Tibial nerve (tissue), 4 donors: Measurements from ENCODE around the gene NPC1L1. TPM values are rescaled to one million over a fixed set of nuclear protein-coding genes. Genes with fewer than 3 reads are reported as not detected.

ENCODE experiments used
- DNase-seq, 2 donors: peaks; one replicate each; pipeline ENCODE4 v3.0.0-alpha.2; 2019; ENCODE audit warnings: low spot score in 2 of 2
- H3K27ac ChIP-seq, 4 donors: fragments of 200-600 bp; sonication (generic) in 3 of 4; one replicate each; pipeline ENCODE4 v1.5.1; 2017 to 2019; ENCODE audit warnings: mild to moderate bottlenecking in 1 of 4
- H3K27me3 ChIP-seq, 2 donors: fragments of 200-600 bp; sonication (generic) in 1 of 2; one replicate each; pipeline versions ENCODE4 v1.5.1 to v1.6.0; 2017 to 2019
- H3K36me3 ChIP-seq, 3 donors: fragments of 200-600 bp; sonication (generic); one replicate each; pipeline ENCODE4 v1.5.1; 2018 to 2019
- H3K4me1 ChIP-seq, 4 donors: fragments of 200-600 bp; sonication (generic) in 3 of 4; one replicate each; pipeline ENCODE4 v1.5.1; 2017 to 2019
- H3K4me3 ChIP-seq, 4 donors: fragments of 200-600 bp; sonication (generic) in 3 of 4; one replicate each; pipeline ENCODE4 v1.5.1; 2017 to 2019; ENCODE audit warnings: mild to moderate bottlenecking in 1 of 4, moderate library complexity in 1 of 4
- H3K9me3 ChIP-seq, 4 donors: fragments of 200-600 bp; sonication (generic) in 3 of 4; one replicate each; pipeline ENCODE4 v1.5.1; 2017 to 2019
- EP300 ChIP-seq, 2 donors: sonication (generic); formaldehyde crosslinking; IDR thresholded peaks; one replicate each; pipeline ENCODE4 v1.6.1; 2017; ENCODE audit warnings: antibody characterized with exemption in 2 of 2, mild to moderate bottlenecking in 1 of 2
- POLR2A ChIP-seq, 2 donors: fragments of 450-650 bp; IDR thresholded peaks; one replicate each; pipeline ENCODE4 v1.6.1; 2017; ENCODE audit warnings: antibody characterized with exemption in 2 of 2, mild to moderate bottlenecking in 2 of 2, moderate library complexity in 2 of 2
- WGBS, 2 donors: methylation state at CpG; one replicate each; pipeline ENCODE4 v1.1.5; 2018; 5-methylcytosine and 5-hydroxymethylcytosine counted together
- total RNA-seq, 4 donors: library from RNA; depleted of rRNA; stranded (reverse); fragments of >200 nt; gene quantifications; one replicate each; pipeline ENCODE4 v1.1.0, GENCODE V29; 2016
- TF ChIP-seq, protein P1 (sequence below), 5 experiments: fragments of 200-600 bp in 3 of 5; fragments of 450-650 bp in 2 of 5; sonication (generic) in 3 of 5; IDR thresholded peaks; one replicate each; pipeline ENCODE4 v1.5.1; 2016 to 2019; ENCODE audit warnings: antibody characterized with exemption in 5 of 5, mild to moderate bottlenecking in 3 of 5, moderate library complexity in 2 of 5

NPC1L1 gene
- total RNA-seq, 4 donors from 2014 or later = 0.30 to 0.44 (median 0.39) TPM; not detected in 1

- no peaks in the 10 kb centered on the region for H3K27me3 ChIP-seq
- peaks cover 0 to 9% (median 0%) of the 10 kb centered on the region in 4 donors for H3K9me3 ChIP-seq
- TF ChIP-seq, protein P1, sequence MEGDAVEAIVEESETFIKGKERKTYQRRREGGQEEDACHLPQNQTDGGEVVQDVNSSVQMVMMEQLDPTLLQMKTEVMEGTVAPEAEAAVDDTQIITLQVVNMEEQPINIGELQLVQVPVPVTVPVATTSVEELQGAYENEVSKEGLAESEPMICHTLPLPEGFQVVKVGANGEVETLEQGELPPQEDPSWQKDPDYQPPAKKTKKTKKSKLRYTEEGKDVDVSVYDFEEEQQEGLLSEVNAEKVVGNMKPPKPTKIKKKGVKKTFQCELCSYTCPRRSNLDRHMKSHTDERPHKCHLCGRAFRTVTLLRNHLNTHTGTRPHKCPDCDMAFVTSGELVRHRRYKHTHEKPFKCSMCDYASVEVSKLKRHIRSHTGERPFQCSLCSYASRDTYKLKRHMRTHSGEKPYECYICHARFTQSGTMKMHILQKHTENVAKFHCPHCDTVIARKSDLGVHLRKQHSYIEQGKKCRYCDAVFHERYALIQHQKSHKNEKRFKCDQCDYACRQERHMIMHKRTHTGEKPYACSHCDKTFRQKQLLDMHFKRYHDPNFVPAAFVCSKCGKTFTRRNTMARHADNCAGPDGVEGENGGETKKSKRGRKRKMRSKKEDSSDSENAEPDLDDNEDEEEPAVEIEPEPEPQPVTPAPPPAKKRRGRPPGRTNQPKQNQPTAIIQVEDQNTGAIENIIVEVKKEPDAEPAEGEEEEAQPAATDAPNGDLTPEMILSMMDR (IDR thresholded peaks at IDR 0.05) = no peak
- TF ChIP-seq EP300 (IDR thresholded peaks at IDR 0.05) (no peak), POLR2A (IDR thresholded peaks at IDR 0.05) (no peak)
- no peak overlapping the region for H3K4me3 ChIP-seq
- 64 to 70% methylated on average over 3 of the region's 3 CpGs for WGBS, 2 donors
- H3K4me1 ChIP-seq = no peaks in the 10 kb centered on the region
- DNase-seq = no peak
- no peaks in the 10 kb centered on the region for H3K36me3 ChIP-seq
- H3K27ac ChIP-seq = no peak overlapping the region
Measured at GRCh38 chr7:44505595-44505994, 35.5 kb downstream of the NPC1L1 start.

- Histone ChIP-seq H3K27me3 (no peaks in the 10 kb centered on the region), H3K27ac (no peak overlapping the region), H3K4me3 (no peak overlapping the region), H3K9me3 (no peaks in the 10 kb centered on the region), H3K36me3 (no peaks in the 10 kb centered on the region), H3K4me1 (no peaks in the 10 kb centered on the region)
- WGBS, 2 donors = 53 to 56% methylated on average over 4 of the region's 4 CpGs
- no peak for DNase-seq
- TF ChIP-seq POLR2A (IDR thresholded peaks at IDR 0.05) (no peak), EP300 (IDR thresholded peaks at IDR 0.05) (no peak)
- TF ChIP-seq, protein P1 (IDR thresholded peaks at IDR 0.05) = no peak
Measured at GRCh38 chr7:44498230-44498954, 42.7 kb downstream of the NPC1L1 start.

DNA sequence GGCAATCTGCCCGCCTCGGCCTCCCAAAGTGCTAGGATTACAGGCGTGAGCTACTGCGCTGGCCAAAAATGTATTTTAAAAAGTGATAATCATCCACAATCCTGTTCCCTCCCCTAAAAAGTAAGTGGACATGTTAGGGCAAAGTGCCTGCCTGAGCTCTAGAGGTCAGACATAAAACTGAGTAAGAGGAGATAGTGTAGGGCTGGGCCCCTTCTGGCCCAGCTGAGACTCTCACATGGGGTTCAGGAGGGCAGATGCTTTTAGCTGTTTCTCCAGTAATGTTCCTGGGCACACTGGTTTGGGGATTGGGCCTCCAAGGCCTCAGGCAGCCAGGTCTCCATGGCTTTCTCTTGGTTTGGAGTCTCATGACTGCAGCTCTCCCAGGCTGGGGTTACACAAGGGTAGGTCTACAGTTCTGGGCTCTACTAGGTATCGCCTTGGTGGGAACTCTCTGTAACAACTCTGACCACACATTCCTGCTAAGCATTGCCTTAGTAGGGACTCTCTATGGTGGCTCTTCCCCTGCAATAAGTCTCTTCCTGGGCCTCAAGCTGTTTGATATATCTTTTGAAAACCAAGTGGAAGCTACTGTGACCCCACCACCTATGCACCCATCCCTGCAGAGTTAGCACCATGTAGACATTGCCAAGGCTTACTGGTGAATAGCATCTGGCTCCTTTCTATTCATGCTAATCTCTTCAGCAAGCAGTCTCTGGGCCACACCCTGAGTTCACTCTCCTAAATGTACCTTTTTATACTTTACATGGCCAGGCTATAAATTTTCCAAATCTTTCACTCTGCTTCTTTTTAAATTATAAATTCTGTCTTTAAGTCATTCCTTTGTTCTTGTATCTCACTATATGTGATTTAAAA lies 43.7 kb downstream of the NPC1L1 start:
- no peaks in the 10 kb centered on the region for H3K27me3 ChIP-seq
- no peaks in the 10 kb centered on the region for H3K36me3 ChIP-seq
- H3K27ac ChIP-seq = no peak overlapping the region
- DNase-seq = no peak
- no peaks in the 10 kb centered on the region for H3K4me1 ChIP-seq
- no peaks in the 10 kb centered on the region for H3K9me3 ChIP-seq
- WGBS, 2 donors = 94 to 97% methylated on average over 5 of the region's 5 CpGs
- no peak for TF ChIP-seq EP300 (IDR thresholded peaks at IDR 0.05)
- no peak for TF ChIP-seq POLR2A (IDR thresholded peaks at IDR 0.05)
- TF ChIP-seq, protein P1 (IDR thresholded peaks at IDR 0.05) = no peak
- no peak overlapping the region for H3K4me3 ChIP-seq

DNA sequence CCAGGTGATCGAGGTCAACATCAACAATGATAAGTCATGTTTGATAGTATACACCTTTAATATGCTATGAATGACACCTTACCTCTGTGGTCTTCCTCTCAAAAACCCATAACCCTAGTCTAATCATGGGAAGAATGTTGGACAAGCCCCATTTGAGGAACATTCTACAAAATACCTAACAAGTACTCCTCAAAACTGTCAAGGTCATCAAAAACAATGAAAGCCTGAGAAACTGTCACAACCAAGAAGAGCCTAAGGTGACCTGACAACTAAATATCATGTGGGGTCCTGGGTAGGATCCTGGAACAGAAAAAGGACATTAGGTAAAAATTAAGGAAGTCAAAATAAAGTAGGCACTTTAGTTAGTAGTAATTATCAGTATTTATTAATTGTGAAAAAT lies 44.7 kb downstream of the NPC1L1 start:
- WGBS, 2 donors = 89 to 90% methylated on average over 1 of the region's 1 CpG

More for the DNA sequence above, 44.7 kb downstream of the NPC1L1 start:
- DNase-seq = no peak
- no peak overlapping the region for H3K27ac ChIP-seq
- H3K4me3 ChIP-seq = no peak overlapping the region
- no peaks in the 10 kb centered on the region for H3K27me3 ChIP-seq
- H3K36me3 ChIP-seq = no peaks in the 10 kb centered on the region
- H3K4me1 ChIP-seq = no peaks in the 10 kb centered on the region
- no peaks in the 10 kb centered on the region for H3K9me3 ChIP-seq
- no peak for TF ChIP-seq POLR2A (IDR thresholded peaks at IDR 0.05)
- TF ChIP-seq, protein P1 (IDR thresholded peaks at IDR 0.05) = no peak
- TF ChIP-seq EP300 (IDR thresholded peaks at IDR 0.05) = no peak
